Measurements from ENCODE around the gene ZKSCAN4.

- TF ChIP-seq FOXM1 (IDR thresholded peaks at IDR 0.05; ENCODE audit: low read depth, low read length), result no peak
- TF ChIP-seq POLR2AphosphoS2 (IDR thresholded peaks at IDR 0.05; ENCODE audit: low read depth, low read length), result no peak
These were observed 42.1 kb downstream of the ZKSCAN4 start for GRCh38 chr6:28209753-28210535.

Data from GM12878 (cell line).